IMR-90 (cell line): ENCODE data around the gene CKAP5. TPM values are rescaled to one million over a fixed set of nuclear protein-coding genes. Genes with fewer than 3 reads are reported as not detected.

Source experiments
- ATAC-seq: fragments of 200-7000 bp; cut with Tn5 transposase; 2 replicates; pipeline ENCODE4 v1.9.1; 2020; ENCODE audit warnings: low read depth, mild to moderate bottlenecking, moderate library complexity
- BruUV-seq: library from RNA; stranded (reverse); fragments of 400-500 nt; replicated peaks from 2 replicates; lab custom pipeline; 2021; lab: Mats Ljungman, UMichigan
- CTCF ChIA-PET: fragments of 300-600 bp; formaldehyde crosslinking; extraction: SDS; loops from one replicate; lab custom pipeline; 2021; ENCODE audit warnings: antibody characterized with exemption; lab: Yijun Ruan, JAX
- POLR2A ChIA-PET: fragments of 300-600 bp; sonication (Branson Sonifier 250); formaldehyde crosslinking; loops from one replicate; lab custom pipeline; 2022; ENCODE audit warnings: antibody characterized with exemption; ENCODE audit not compliant: unreplicated experiment; lab: Charles Lee
- DNase-seq: peaks from one replicate; pipeline ENCODE4 v3.0.0; 2013
- H2AFZ ChIP-seq: replicated peaks from 2 replicates; pipeline ENCODE3; 2013; ENCODE audit warnings: low read length, mild to moderate bottlenecking; ENCODE audit not compliant: poor library complexity
- H2AK5ac ChIP-seq: 2 replicates; pipeline ENCODE4 v1.6.1; 2013; ENCODE audit warnings: low read depth, low read length, inconsistent platforms
- H2AK9ac ChIP-seq: replicated peaks from 2 replicates; pipeline ENCODE3; 2013; ENCODE audit warnings: mild to moderate bottlenecking, low read depth, low read length, moderate library complexity; ENCODE audit not compliant: poor library complexity
- H2BK120ac ChIP-seq: 2 replicates; pipeline ENCODE4 v1.6.1; 2013; ENCODE audit warnings: low read depth, low read length, inconsistent platforms
- H2BK15ac ChIP-seq: 3 replicates; pipeline ENCODE4 v1.6.1; 2013; ENCODE audit warnings: low read depth, low read length, inconsistent platforms
- H2BK20ac ChIP-seq: 2 replicates; pipeline ENCODE4 v1.6.1; 2013; ENCODE audit warnings: low read depth, mild to moderate bottlenecking, inconsistent platforms, low read length, moderate library complexity
- H2BK5ac ChIP-seq: 2 replicates; pipeline ENCODE4 v1.6.1; 2013; ENCODE audit warnings: mild to moderate bottlenecking, low read depth, low read length, inconsistent platforms; ENCODE audit not compliant: poor library complexity, severe bottlenecking
- H3K14ac ChIP-seq: replicated peaks from 2 replicates; pipeline ENCODE4 v1.6.1; 2013; ENCODE audit warnings: low read depth, low read length, inconsistent platforms
- H3K18ac ChIP-seq: 2 replicates; pipeline ENCODE4 v1.6.1; 2013; ENCODE audit warnings: low read depth, low read length, control low read depth
- H3K23ac ChIP-seq: 2 replicates; pipeline ENCODE4 v1.6.1; 2013; ENCODE audit warnings: low read depth, low read length, inconsistent platforms
- H3K27ac ChIP-seq: 2 replicates; pipeline ENCODE4 v1.5.1; 2013; ENCODE audit warnings: mild to moderate bottlenecking, control low read depth, low read length; ENCODE audit not compliant: insufficient read depth
- H3K27me3 ChIP-seq: 2 replicates; pipeline ENCODE4 v1.6.1; 2013; ENCODE audit warnings: low read length; ENCODE audit not compliant: control insufficient read depth, insufficient read depth
- H3K36me3 ChIP-seq: 2 replicates; pipeline ENCODE4 v1.6.1; 2013; ENCODE audit warnings: low read length, mixed read lengths; ENCODE audit not compliant: control insufficient read depth, insufficient read depth
- H3K4ac ChIP-seq: 2 replicates; pipeline ENCODE4 v1.6.1; 2013; ENCODE audit warnings: low read depth, low read length, inconsistent platforms
- H3K4me1 ChIP-seq: 2 replicates; pipeline ENCODE4 v1.6.1; 2013; ENCODE audit warnings: low read length, mixed read lengths; ENCODE audit not compliant: control insufficient read depth, insufficient read depth
- H3K4me2 ChIP-seq: 2 replicates; pipeline ENCODE4 v1.6.1; 2013; ENCODE audit warnings: low read depth, mild to moderate bottlenecking, control low read depth, low read length, moderate library complexity
- H3K4me3 ChIP-seq: 2 replicates; pipeline ENCODE4 v1.5.1; 2013; ENCODE audit warnings: low read depth, mild to moderate bottlenecking, control low read depth, low read length, moderate library complexity; ENCODE audit not compliant: insufficient read depth
- H3K56ac ChIP-seq: 2 replicates; pipeline ENCODE4 v1.6.1; 2013; ENCODE audit warnings: low read length, inconsistent platforms; ENCODE audit not compliant: insufficient read depth; ENCODE audit errors: extremely low read depth
- H3K79me1 ChIP-seq, 2 experiments: 2 replicates each; pipeline ENCODE4 v1.6.1; 2013; ENCODE audit warnings: low read length in 2 of 2, inconsistent platforms in 1 of 2, low read depth in 1 of 2
- H3K9ac ChIP-seq: 2 replicates; pipeline ENCODE4 v1.6.1; 2013; ENCODE audit warnings: low read depth, low read length, control low read depth
- H3K9me1 ChIP-seq: 2 replicates; pipeline ENCODE4 v1.6.1; 2013; ENCODE audit warnings: low read length, inconsistent platforms; ENCODE audit not compliant: insufficient read depth
- H3K9me3 ChIP-seq: 2 replicates; pipeline ENCODE4 v1.6.1; 2013; ENCODE audit warnings: low read length; ENCODE audit not compliant: control insufficient read depth, insufficient read depth
- H4K20me1 ChIP-seq: 2 replicates; pipeline ENCODE4 v1.6.1; 2013; ENCODE audit warnings: low read length, inconsistent platforms; ENCODE audit not compliant: insufficient read depth
- H4K5ac ChIP-seq: 2 replicates; pipeline ENCODE4 v1.6.1; 2013; ENCODE audit warnings: mild to moderate bottlenecking, low read depth, low read length, control low read depth
- H4K8ac ChIP-seq, 2 experiments: 2 replicates each; pipeline ENCODE4 v1.6.1; 2013; ENCODE audit warnings: low read depth in 2 of 2, low read length in 2 of 2, control low read depth in 1 of 2, inconsistent platforms in 1 of 2
- H4K91ac ChIP-seq: 2 replicates; pipeline ENCODE4 v1.6.1; 2013; ENCODE audit warnings: low read depth, low read length, inconsistent platforms; ENCODE audit not compliant: insufficient read depth
- CEBPB ChIP-seq: IDR thresholded peaks from 2 replicates; pipeline ENCODE4 v1.6.1; 2012; ENCODE audit warnings: low read depth, low read length, improper control_type of control experiment
- CHD1 ChIP-seq: IDR thresholded peaks from 2 replicates; pipeline ENCODE4 v1.6.1; 2012; ENCODE audit warnings: low read depth, low read length, improper control_type of control experiment
- FOS ChIP-seq: fragments of 150-350 bp; IDR thresholded peaks from 2 replicates; pipeline ENCODE4 v1.6.1; 2016; ENCODE audit warnings: low read depth, low read length
- MAZ ChIP-seq: IDR thresholded peaks from 2 replicates; pipeline ENCODE4 v1.6.1; 2012; ENCODE audit warnings: low read depth, mild to moderate bottlenecking, low read length, improper control_type of control experiment, moderate library complexity, borderline replicate concordance
- MXI1 ChIP-seq: IDR thresholded peaks from 2 replicates; pipeline ENCODE4 v1.6.1; 2012; ENCODE audit warnings: low read depth, mild to moderate bottlenecking, low read length, moderate library complexity, borderline replicate concordance
- SMC3 ChIP-seq: fragments of 150-350 bp; IDR thresholded peaks from 2 replicates; pipeline ENCODE4 v1.6.1; 2016; ENCODE audit warnings: low read depth, mild to moderate bottlenecking, antibody characterized with exemption, low read length, moderate library complexity
- WGBS, 2 experiments: methylation state at CpG; one replicate each; pipeline versions ENCODE4 v1.1.5 to v1.1.7; 2013; ENCODE audit warnings: missing lambda C conversion rate in 2 of 2; ENCODE audit not compliant: insufficient read length in 1 of 2; ENCODE audit errors: extremely low coverage in 2 of 2; 5-methylcytosine and 5-hydroxymethylcytosine counted together
- dilution Hi-C: fragments of 300-500 bp; cut with HindIII; formaldehyde crosslinking; loops from one replicate; pipeline ENCODE4 v1.14.3; 2018; ENCODE audit warnings: low sequenced_read_pairs; ENCODE audit not compliant: unreplicated experiment
- in situ Hi-C: fragments of 300-500 bp; cut with MboI; formaldehyde crosslinking; loops from 3 replicates; pipeline ENCODE4 v1.14.3; 2019; ENCODE audit warnings: low sequenced_read_pairs, inconsistent platforms, mixed read lengths
- intact Hi-C: fragments of 100-400 bp; cut with micrococcal nuclease; formaldehyde crosslinking; loops from 2 replicates; pipeline ENCODE4 v1.10.0; 2022
- polyA plus RNA-seq, 3 experiments: library from polyadenylated mRNA; depleted of rRNA; stranded (reverse); fragments of >200 nt; gene quantifications; 2 replicates each; pipeline ENCODE4 v1.2.3, GENCODE V29; 2012; ENCODE audit warnings: low replicate concordance in 1 of 3
- total RNA-seq: library from RNA; depleted of rRNA; stranded (reverse); fragments of >200 nt; gene quantifications from 2 replicates; pipeline ENCODE4 v1.2.3, GENCODE V29; 2012
- TF ChIP-seq, protein P1 (sequence below): fragments of 150-350 bp; IDR thresholded peaks from 2 replicates; pipeline ENCODE4 v1.6.1; 2016; ENCODE audit warnings: low read depth, mild to moderate bottlenecking, low read length, moderate library complexity, borderline replicate concordance

Gene CKAP5
- total and polyA plus RNA-seq, 2 of the 4 experiments (the other 2 are of a cell fraction) = 59.5 to 79.2 TPM

DNA sequence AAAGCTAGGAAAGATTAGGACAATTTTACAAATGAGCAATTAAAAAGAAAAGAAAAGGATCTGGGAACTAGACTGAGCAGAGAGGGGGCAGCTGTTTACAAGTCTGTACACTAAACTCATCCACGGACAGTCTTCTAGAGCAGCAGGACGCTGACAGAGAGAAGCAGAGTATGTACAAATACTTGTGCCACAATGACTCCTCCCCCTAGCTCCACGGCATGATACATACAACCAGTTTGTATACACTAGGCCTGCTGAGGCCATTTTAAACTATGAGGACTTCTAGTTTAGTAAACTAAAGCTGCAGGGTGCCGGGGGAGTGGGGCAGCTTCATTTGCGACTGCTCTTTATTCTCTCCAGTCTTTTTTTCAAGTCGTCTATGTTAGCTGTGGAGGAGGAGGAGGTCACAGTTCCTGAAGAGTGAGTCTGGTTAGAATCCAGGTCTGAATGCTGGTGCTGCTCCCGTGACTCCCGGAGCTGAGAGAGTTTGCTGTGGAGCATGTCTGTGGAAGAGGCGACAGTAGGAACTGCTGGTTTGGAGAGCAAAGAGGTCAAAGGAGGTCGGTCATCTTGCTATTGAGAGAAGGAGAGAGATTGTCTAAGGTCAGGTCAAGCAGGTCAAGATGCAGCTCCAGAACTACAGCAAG lies 102.3 kb downstream of the CKAP5 start:
- Histone ChIP-seq H2BK5ac (no peak overlapping the region), H4K5ac (no peak overlapping the region), H3K14ac (no peak overlapping the region), H3K9ac (no peak overlapping the region), H2AFZ (no peak overlapping the region), H3K27me3 (no peaks in the 10 kb centered on the region), H2BK15ac (no peak overlapping the region), H3K23ac (no peak overlapping the region), H3K27ac (no peak overlapping the region), H3K36me3 (peaks cover 52% of the 10 kb centered on the region), H2AK5ac (no peak overlapping the region), H3K4me2 (no peak overlapping the region), H3K79me1 (peaks cover 0 to 3% of the 10 kb centered on the region in 2 experiments; a peak in 2 of 4 replicates), H2BK20ac (no peak overlapping the region), H3K4me3 (no peak overlapping the region), H2BK120ac (no peak overlapping the region), H3K9me1 (peaks cover 4% of the 10 kb centered on the region; the same call in 1 of the 2 replicates), H3K18ac (no peak overlapping the region), H4K91ac (no peak overlapping the region), H3K4ac (no peak overlapping the region), H2AK9ac (peak overlapping the region; percentile 66), H4K8ac (no peak overlapping the region), H3K56ac (no peak overlapping the region), H3K9me3 (no peaks in the 10 kb centered on the region), H4K20me1 (peaks cover 3% of the 10 kb centered on the region; the same call in 1 of the 2 replicates), H3K4me1 (peaks cover 4% of the 10 kb centered on the region)
- dilution Hi-C loops = no loop called here
- CTCF ChIA-PET = no interaction called here
- BruUV-seq = TSS peak; percentile 95
- intact Hi-C loops = no loop called here
- in situ Hi-C loops = no loop called here
- DNase-seq = peak; percentile 39
- WGBS, 2 experiments = 100% methylated on average over 3 of the region's 10 CpGs; no CpG with 5 or more reads in 1 of the 2 experiments
- POLR2A ChIA-PET = interaction anchor here (0.6 kb wide), 1 partner anchor 46 kb away, joined by 11 read pairs; no protein-coding TSS in a partner anchor
- no peak for TF ChIP-seq MAZ
- no peak for TF ChIP-seq SMC3
- no peak for TF ChIP-seq FOS
- no peak for TF ChIP-seq MXI1
- TF ChIP-seq CEBPB = no peak
- TF ChIP-seq, protein P1, sequence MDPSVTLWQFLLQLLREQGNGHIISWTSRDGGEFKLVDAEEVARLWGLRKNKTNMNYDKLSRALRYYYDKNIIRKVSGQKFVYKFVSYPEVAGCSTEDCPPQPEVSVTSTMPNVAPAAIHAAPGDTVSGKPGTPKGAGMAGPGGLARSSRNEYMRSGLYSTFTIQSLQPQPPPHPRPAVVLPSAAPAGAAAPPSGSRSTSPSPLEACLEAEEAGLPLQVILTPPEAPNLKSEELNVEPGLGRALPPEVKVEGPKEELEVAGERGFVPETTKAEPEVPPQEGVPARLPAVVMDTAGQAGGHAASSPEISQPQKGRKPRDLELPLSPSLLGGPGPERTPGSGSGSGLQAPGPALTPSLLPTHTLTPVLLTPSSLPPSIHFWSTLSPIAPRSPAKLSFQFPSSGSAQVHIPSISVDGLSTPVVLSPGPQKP = no peak
- TF ChIP-seq CHD1 = no peak
- ATAC-seq = peak; percentile 81
